SK-N-SH (cell line): ENCODE data around the gene DNASE1L3. TPM values are rescaled to one million over a fixed set of nuclear protein-coding genes. Genes with fewer than 3 reads are reported as not detected.

Experiments used
- CTCF ChIA-PET: fragments of 300-600, 350-600 bp; formaldehyde crosslinking; extraction: SDS; loops from one replicate; lab custom pipeline; 2021; lab: Yijun Ruan, JAX
- POLR2A ChIA-PET: fragments of 350-600 bp; sonication (Branson Sonifier 250); formaldehyde crosslinking; extraction: SDS; loops from one replicate; lab custom pipeline; 2020; ENCODE audit warnings: antibody characterized with exemption, inconsistent platforms; lab: Yijun Ruan, JAX
- DNase-seq: peaks from one replicate; pipeline ENCODE4 v3.0.0; 2012
- H2AFZ ChIP-seq: fragments of 200-600 bp; sonication (generic); 2 replicates; pipeline ENCODE4 v1.8.1; 2016; ENCODE audit warnings: antibody characterized with exemption, mild to moderate bottlenecking, low read depth
- H3F3A ChIP-seq: fragments of 200-600 bp; sonication (generic); replicated peaks from 2 replicates; pipeline ENCODE3; 2016; ENCODE audit warnings: antibody characterized with exemption, mild to moderate bottlenecking; ENCODE audit not compliant: insufficient read depth
- H3K27ac ChIP-seq, 2 experiments: fragments of 200-500 bp in 1 of 2; fragments of 200-600 bp in 1 of 2; sonication (Bioruptor generic) in 1 of 2; sonication (generic), shearing (Covaris generic) in 1 of 2; 2 replicates each; pipeline versions ENCODE4 v1.5.1 to v1.6.1; 2014 to 2016; ENCODE audit warnings: low read depth in 2 of 2, inconsistent platforms in 1 of 2, low read length in 1 of 2, mild to moderate bottlenecking in 1 of 2, mixed read lengths in 1 of 2
- H3K27me3 ChIP-seq: fragments of 200-600 bp; sonication (generic), shearing (Covaris generic); 2 replicates; pipeline ENCODE4 v1.6.1; 2016; ENCODE audit warnings: mixed run types; ENCODE audit not compliant: insufficient read depth
- H3K36me3 ChIP-seq, 2 experiments: fragments of 200-500 bp in 1 of 2; fragments of 200-600 bp in 1 of 2; sonication (Bioruptor generic) in 1 of 2; sonication (generic) in 1 of 2; replicated peaks in 1 of 2; 2 replicates each; pipeline versions ENCODE3 to v1.5.1; 2014 to 2016; ENCODE audit warnings: low read length in 1 of 2, mild to moderate bottlenecking in 1 of 2; ENCODE audit not compliant: insufficient read depth in 2 of 2, control insufficient read depth in 1 of 2
- H3K4me1 ChIP-seq, 2 experiments: fragments of 200-500 bp in 1 of 2; fragments of 200-600 bp in 1 of 2; sonication (Bioruptor generic) in 1 of 2; sonication (generic), shearing (Covaris generic) in 1 of 2; 2 replicates each; pipeline versions ENCODE4 v1.5.1 to v1.6.1; 2014 to 2016; ENCODE audit warnings: low read depth in 1 of 2, low read length in 1 of 2, mixed run types in 1 of 2; ENCODE audit not compliant: insufficient read depth in 2 of 2, control insufficient read depth in 1 of 2
- H3K4me2 ChIP-seq: fragments of 200-600 bp; sonication (generic), shearing (Covaris generic); 2 replicates; pipeline ENCODE4 v1.6.1; 2017; ENCODE audit warnings: mixed run types
- H3K4me3 ChIP-seq, 2 experiments: fragments of 200-500 bp in 1 of 2; fragments of 200-600 bp in 1 of 2; sonication (Bioruptor generic) in 1 of 2; sonication (generic), shearing (Covaris generic) in 1 of 2; 2 replicates each; pipeline versions ENCODE4 v1.5.1 to v1.8.1; 2014 to 2016; ENCODE audit warnings: low read depth in 2 of 2, inconsistent platforms in 1 of 2, low read length in 1 of 2, mild to moderate bottlenecking in 1 of 2, mixed read lengths in 1 of 2, moderate library complexity in 1 of 2
- H3K79me2 ChIP-seq: fragments of 200-600 bp; sonication (generic); 2 replicates; pipeline ENCODE4 v1.8.1; 2017; ENCODE audit warnings: mild to moderate bottlenecking; ENCODE audit not compliant: insufficient read depth
- H3K9ac ChIP-seq: fragments of 200-600 bp; sonication (generic); 2 replicates; pipeline ENCODE4 v1.6.1; 2017; ENCODE audit warnings: mixed run types
- H3K9me2 ChIP-seq: fragments of 200-600 bp; sonication (generic); 2 replicates; pipeline ENCODE4 v1.6.1; 2017; ENCODE audit warnings: mixed run types
- H3K9me3 ChIP-seq: fragments of 200-600 bp; sonication (generic); 2 replicates; pipeline ENCODE4 v1.6.1; 2017; ENCODE audit warnings: mixed run types, mild to moderate bottlenecking, moderate library complexity
- H4K20me1 ChIP-seq: fragments of 200-600 bp; sonication (generic); 2 replicates; pipeline ENCODE4 v1.6.1; 2017; ENCODE audit warnings: mild to moderate bottlenecking, mixed run types; ENCODE audit not compliant: insufficient read depth
- CTCF ChIP-seq: fragments of 200-600 bp; sonication (generic); IDR thresholded peaks from 2 replicates; pipeline ENCODE4 v1.6.1; 2017; ENCODE audit warnings: antibody characterized with exemption, mild to moderate bottlenecking, moderate library complexity
- ELF1 ChIP-seq: IDR thresholded peaks from 2 replicates; pipeline ENCODE4 v1.4.0; 2012
- FOSL2 ChIP-seq: IDR thresholded peaks from 2 replicates; pipeline ENCODE4 v1.4.0; 2012; ENCODE audit warnings: low read depth, mild to moderate bottlenecking, moderate library complexity, borderline replicate concordance
- IRF3 ChIP-seq: fragments of 150-350 bp; IDR thresholded peaks from 2 replicates; pipeline ENCODE4 v1.6.1; 2016; ENCODE audit warnings: mild to moderate bottlenecking, low read depth, low read length
- NFIC ChIP-seq: IDR thresholded peaks from 2 replicates; pipeline ENCODE4 v1.4.0; 2012; ENCODE audit warnings: borderline replicate concordance
- NRF1 ChIP-seq: IDR thresholded peaks from 2 replicates; pipeline ENCODE4 v1.6.1; 2012; ENCODE audit warnings: low read depth, mild to moderate bottlenecking, low read length
- PBX3 ChIP-seq: IDR thresholded peaks from 2 replicates; pipeline ENCODE4; 2012
- RAD21 ChIP-seq: IDR thresholded peaks from 2 replicates; pipeline ENCODE4 v1.6.1; 2012; ENCODE audit warnings: mild to moderate bottlenecking, low read length
- SIN3A ChIP-seq: IDR thresholded peaks from 2 replicates; pipeline ENCODE4 v1.6.1; 2012; ENCODE audit warnings: low read depth, mild to moderate bottlenecking, low read length, moderate library complexity, borderline replicate concordance
- SMC3 ChIP-seq: IDR thresholded peaks from 2 replicates; pipeline ENCODE4 v1.6.1; 2012; ENCODE audit warnings: low read depth, low read length, improper control_type of control experiment
- USF1 ChIP-seq: IDR thresholded peaks from 2 replicates; pipeline ENCODE4 v1.4.0; 2012; ENCODE audit warnings: low read depth, borderline replicate concordance
- ZBTB33 ChIP-seq: IDR thresholded peaks from 2 replicates; pipeline ENCODE4 v1.4.0; 2012; ENCODE audit warnings: low read depth, borderline replicate concordance
- WGBS: methylation state at CpG from one replicate; pipeline ENCODE4 v1.1.6; 2017; ENCODE audit warnings: low lambda C conversion rate; 5-methylcytosine and 5-hydroxymethylcytosine counted together
- polyA plus RNA-seq, 3 experiments: library from polyadenylated mRNA; depleted of rRNA; stranded (reverse); fragments of >200 nt; gene quantifications; 2 replicates each; pipeline ENCODE4 v1.2.3, GENCODE V29; 2012

The DNASE1L3 gene
- polyA plus RNA-seq, 1 of the 3 experiments (the other 2 are of a cell fraction) = not detected

GRCh38 chr3:58190291-58190690, 20.5 kb downstream of the DNASE1L3 start:
- Histone ChIP-seq H3K36me3 (no peaks in the 10 kb centered on the region), H2AFZ (no peak overlapping the region), H3K4me2 (no peak overlapping the region), H3K4me1 (no peaks in the 10 kb centered on the region), H3K9ac (no peak overlapping the region), H3K27me3 (no peaks in the 10 kb centered on the region), H3K27ac (no peak overlapping the region), H3K9me3 (no peaks in the 10 kb centered on the region), H3K4me3 (no peak overlapping the region), H3K9me2 (no peaks in the 10 kb centered on the region), H4K20me1 (no peaks in the 10 kb centered on the region), H3K79me2 (no peaks in the 10 kb centered on the region), H3F3A (no peaks in the 10 kb centered on the region)
- ChIA-PET POLR2A (no interaction called here), CTCF (interaction anchor here (0.6 to 8.9 kb wide), 7 partner anchors 13 to 225 kb away, joined by 3 to 63 read pairs (median 7); partner anchors contain the start of genes HTD2 and RPP14)
- DNase-seq = no peak
- WGBS = 90% methylated on average over 3 of the region's 4 CpGs
- TF ChIP-seq IRF3 (no peak), ELF1 (no peak), NFIC (no peak), NRF1 (no peak), FOSL2 (no peak), SMC3 (no peak), USF1 (no peak), SIN3A (no peak), RAD21 (no peak), PBX3 (no peak), ZBTB33 (no peak)

- POLR2A ChIA-PET = no interaction called here
- no peak for DNase-seq
- Histone ChIP-seq H3K36me3 (no peaks in the 10 kb centered on the region), H3K4me3 (no peak overlapping the region), H3K4me2 (no peak overlapping the region), H2AFZ (no peak overlapping the region), H3K9me2 (no peaks in the 10 kb centered on the region), H3K27me3 (no peaks in the 10 kb centered on the region), H3K9ac (no peak overlapping the region), H3F3A (no peaks in the 10 kb centered on the region), H3K9me3 (no peaks in the 10 kb centered on the region), H4K20me1 (no peaks in the 10 kb centered on the region), H3K4me1 (no peaks in the 10 kb centered on the region), H3K79me2 (no peaks in the 10 kb centered on the region), H3K27ac (no peak overlapping the region)
- CTCF ChIA-PET = interaction anchor here (1.4 to 8.9 kb wide), 8 partner anchors 12 to 181 kb away, joined by 3 to 63 read pairs (median 10); partner anchors contain the start of genes FLNB, HTD2 and RPP14
- TF ChIP-seq CTCF (no peak), PBX3 (no peak)
- WGBS = 62% methylated on average over 5 of the region's 5 CpGs
Observed at GRCh38 chr3:58189691-58190090, 21.1 kb downstream of the DNASE1L3 start.
